ENCODE measurements around the gene PDE4B.

Gene PDE4B

GRCh38 chr1:65882076-65882475 is 89.4 kb downstream of the PDE4B start:
- no peak for DNase-seq

GRCh38 chr1:65889441-65889840 is 96.7 kb downstream of the PDE4B start:
- DNase-seq, result no peak

- DNase-seq, result no peak
These were observed 97.6 kb downstream of the PDE4B start for GRCh38 chr1:65890201-65890843.

DNA sequence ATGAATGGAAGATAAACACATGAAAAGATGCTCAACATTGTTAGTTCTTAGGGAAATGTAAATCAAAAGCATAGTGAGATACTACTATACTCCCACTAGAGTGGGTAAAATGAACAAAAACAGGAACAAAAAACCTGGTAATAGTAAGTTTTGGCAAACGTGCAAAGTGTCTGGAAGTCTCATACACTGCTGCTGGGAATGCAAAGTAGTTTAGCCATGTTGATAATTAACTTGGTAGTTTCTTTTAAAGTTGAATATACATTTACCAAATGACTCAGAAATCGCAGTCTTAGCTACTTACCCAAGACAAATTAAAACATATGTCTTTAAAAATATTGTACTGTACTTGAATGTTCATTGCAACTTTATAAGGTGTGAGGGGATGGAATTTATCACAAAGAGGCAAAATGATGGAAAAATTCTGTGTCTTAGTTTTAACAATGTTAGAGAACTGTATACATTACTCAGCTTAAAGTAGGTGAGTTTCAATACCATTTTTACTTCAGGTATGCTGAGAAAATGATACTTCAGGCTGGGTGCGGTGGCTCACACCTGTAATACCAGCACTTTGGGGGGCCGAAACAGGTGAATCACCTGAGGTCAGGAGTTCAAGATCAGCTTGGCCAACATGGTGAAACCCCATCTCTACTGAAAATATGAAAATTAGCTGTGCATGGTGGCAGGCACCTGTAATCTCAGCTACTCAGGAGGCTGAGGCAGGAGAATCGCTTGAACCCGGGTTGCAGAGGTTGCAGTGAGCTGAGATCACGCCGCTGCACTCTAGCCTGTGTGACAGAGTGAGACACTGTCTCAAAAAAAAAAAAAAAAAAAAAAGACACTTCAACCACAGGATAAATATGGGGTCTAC is 102.3 kb downstream of the PDE4B start:
- no peak for DNase-seq

- DNase-seq, result peak; percentile 25
These were observed 104.0 kb downstream of the PDE4B start for GRCh38 chr1:65896721-65897120.

DNA sequence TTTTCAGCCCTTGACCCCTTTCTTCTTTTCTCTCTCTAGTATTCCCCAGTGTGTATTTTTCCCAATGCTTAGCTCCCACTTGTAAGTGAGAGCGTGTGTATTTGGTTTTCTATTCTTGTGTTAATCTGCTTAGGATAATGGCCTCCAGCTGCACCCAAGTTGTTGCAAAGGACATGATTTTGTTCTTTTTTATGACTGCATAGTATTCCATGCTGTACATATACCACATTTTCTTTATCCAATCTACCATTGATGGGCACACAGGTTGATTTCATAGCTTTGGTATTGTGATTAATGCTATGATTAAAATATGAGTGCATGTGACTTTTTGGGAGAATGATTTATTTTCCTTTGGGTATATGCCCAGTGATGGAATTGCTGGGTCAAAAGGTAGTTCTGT is 104.8 kb downstream of the PDE4B start:
- DNase-seq, result no peak

DNA sequence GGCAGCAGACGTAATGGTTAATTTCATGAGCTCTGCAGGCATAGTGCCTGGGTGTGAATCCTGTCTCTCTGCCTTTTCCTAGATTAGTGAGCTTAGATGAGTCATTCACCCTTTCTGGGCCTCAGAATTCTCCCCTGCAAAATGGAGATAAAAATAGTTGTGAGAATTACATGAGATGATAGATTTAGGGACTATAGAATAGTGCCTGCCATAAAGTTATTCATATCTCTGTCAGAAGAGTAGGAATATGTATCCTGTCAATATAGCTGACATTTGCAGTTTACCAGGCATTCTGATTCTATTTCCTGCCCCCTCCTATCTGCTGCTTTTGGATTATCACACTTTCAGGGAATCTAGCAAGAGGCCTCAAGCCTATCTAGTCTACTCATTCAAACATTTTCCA is 112.0 kb downstream of the PDE4B start:
- peak; percentile 31 for DNase-seq

DNA sequence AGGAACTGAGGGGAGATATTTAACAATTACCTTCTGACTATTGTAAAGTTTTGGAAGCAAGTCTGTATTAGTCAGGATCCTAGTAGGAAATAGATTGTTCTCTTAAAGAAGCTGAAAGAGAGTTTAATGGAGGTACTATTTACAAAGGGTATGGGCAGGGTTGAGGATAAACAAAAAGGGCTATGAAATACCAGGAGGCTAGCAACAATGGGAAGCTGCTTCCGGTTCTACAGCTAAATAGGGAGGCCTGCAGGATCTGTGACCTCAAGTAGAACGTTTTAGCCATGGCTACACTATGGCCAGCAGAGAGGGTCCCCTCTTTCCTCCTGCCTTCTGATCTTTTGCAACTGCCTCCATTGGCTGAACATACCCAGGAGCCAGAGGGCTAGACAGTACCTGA is 117.7 kb downstream of the PDE4B start:
- DNase-seq, result no peak

GRCh38 chr1:65911679-65912078 is 119.0 kb downstream of the PDE4B start:
- DNase-seq, result no peak

DNA sequence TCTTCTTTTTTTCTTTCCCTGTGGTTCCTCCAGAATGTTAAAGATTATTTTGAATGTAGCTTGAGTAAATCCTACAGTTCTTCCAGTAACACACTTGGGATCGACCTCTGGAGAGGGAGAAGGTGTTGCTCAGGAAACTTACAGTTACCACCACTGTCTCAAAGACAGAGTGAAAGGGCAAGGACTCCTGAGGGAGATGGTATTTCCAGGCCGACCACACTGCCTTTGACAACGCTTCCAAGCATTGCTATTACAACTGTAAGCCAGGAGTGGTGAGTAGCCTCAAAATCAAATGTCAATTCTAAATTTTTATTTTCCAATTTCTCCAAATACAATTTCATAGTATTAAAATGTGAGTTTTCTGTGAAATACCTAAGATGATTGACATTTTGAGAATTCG is 125.9 kb downstream of the PDE4B start:
- no peak for DNase-seq

GRCh38 chr1:65921446-65921845 is 128.8 kb downstream of the PDE4B start:
- no peak for DNase-seq

DNA sequence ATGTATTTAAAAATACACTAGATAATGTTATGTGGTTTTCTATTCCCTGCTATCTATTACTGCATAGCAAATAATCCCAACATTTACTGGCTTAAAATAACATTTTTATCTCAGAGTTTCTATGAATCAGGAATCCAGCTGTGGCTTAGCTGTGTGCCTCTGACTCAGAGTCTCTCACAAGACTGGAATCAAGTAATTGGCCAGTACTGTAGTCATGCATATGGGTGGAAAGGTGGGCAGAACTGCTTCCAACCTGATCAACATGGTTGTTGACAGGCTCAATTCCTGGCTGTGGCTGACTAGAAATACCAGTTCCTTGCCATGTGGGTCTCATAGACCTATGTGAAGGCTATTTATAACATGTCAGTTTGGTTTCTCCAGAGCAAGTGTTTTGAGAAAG is 131.8 kb downstream of the PDE4B start:
- DNase-seq, result peak; percentile 73

- no peak for DNase-seq
These were observed 145.8 kb downstream of the PDE4B start for GRCh38 chr1:65938506-65938905.

- DNase-seq, result no peak
These were observed 146.5 kb downstream of the PDE4B start for GRCh38 chr1:65939191-65939590.

GRCh38 chr1:65939636-65940035 is 146.9 kb downstream of the PDE4B start:
- no peak for DNase-seq

DNA sequence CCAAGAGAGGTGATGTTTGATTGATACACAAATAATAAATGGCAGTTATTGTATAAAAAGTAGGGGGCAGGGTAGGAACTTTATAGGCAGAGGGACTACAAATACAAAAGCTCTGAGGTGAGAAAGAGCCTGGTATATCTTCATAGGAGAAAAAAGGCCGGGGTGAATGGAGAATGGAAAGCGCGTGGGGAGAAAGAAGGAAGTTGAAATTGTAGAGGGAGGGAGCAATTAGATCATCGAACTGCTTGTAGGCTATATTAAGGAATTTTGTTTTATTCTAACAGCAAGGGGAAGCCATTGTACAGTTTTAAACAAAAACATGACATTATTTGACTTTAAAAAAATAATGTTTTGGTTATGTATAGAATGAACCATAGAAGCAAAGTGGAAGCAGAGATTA is 147.4 kb downstream of the PDE4B start:
- DNase-seq, result no peak

- DNase-seq, result no peak
These were observed 149.8 kb downstream of the PDE4B start for GRCh38 chr1:65942476-65942875.

DNA sequence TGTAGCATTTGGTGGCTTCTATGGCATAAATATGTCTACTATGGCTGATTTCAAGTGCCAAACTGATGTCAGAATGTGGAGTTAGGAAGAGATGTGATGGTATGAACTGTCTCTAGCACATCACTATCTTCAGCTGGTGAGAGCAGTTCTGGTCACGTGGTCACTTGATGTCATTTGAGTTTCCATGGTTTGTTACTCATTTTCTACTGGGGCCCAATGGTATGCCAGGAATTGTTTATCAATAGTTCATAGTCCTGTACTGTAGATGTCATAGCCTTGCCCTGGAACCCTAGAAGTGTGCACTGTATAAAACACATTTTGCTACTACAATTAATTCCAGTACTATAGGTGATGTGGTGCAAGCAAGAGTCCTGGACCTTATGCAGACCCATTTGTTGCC is 153.7 kb downstream of the PDE4B start:
- peak; percentile 23 for DNase-seq

- DNase-seq, result no peak
These were observed 154.3 kb downstream of the PDE4B start for GRCh38 chr1:65946960-65947359.

DNA sequence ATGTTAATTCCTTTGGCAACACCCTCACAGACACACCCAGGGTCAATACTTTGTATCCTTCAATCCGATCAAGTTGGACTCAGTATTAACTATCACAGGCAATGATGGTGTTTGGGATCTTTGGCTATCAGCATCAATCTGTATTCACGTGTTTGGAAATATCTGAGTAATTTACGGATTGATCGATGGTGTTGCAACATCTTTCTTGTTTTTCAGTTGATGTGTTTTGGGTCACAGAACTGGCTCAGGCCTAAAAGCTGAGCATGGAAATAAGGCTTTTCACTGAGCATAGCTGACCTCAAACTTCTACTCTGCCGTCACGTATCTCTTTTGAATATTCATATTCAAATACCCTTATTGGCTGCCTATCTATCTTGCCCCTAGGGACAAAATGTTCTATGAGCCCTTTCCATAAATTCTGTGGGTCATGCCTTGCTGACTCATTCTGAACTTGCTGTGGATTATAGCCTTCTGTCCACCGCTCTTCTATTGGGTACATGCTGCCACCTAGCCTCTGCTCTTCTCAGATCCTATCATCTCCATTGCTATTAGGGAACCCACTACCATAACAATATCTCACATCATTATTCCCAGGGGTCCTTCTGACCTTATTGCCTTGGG is 156.0 kb downstream of the PDE4B start:
- peak; percentile 31 for DNase-seq

- DNase-seq, result no peak
These were observed 156.5 kb downstream of the PDE4B start for GRCh38 chr1:65949230-65949626.

DNA sequence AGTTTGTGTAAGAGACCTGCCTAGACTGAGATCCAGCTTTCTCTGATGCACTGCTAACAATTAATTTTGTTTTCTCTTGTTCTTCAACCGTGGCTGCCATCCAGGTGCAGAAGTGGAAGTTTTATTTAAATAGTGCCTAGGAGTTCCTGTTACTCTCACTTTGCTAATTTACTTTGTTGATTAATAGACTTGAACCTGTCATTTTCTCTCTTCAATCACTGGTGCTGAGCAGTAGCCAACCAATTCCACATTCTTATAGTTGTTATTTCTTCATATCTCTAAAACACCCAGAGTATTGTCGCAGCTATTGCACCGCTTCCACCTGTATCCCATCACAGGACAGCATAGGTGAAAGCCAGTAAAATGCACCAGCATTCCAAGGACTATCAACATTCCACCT is 157.2 kb downstream of the PDE4B start:
- DNase-seq, result no peak

DNA sequence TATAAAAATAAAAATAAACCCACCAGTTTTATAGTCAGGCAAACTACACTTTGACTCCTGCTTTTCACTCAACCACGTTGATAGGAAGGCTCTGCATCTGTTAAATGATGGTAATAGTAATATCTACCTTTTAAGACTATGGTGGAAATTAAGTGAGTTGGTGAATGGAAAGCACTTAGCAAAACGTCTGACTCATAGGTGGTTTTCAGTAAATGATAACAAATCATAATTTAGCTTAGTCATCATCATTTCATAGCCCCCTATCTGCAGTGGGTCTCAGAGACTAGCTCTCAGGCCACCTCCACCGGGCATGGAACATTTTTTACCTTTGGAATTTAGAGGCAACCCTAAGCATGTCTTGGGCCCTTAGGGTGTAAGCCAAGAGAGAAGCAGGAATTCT is 160.0 kb downstream of the PDE4B start:
- DNase-seq, result peak; percentile 8

GRCh38 chr1:65953170-65953569 is 160.5 kb downstream of the PDE4B start:
- no peak for DNase-seq

All from fibroblast of skin of back (primary cell).